Metanephros (tissue), 1 donor: ENCODE results near the gene GCLC. TPM values are rescaled to one million over a fixed set of nuclear protein-coding genes. Genes with fewer than 3 reads are reported as not detected.

Experiments used
- total RNA-seq: library from RNA; depleted of rRNA; stranded (reverse); fragments of >200 nt; gene quantifications from one replicate; pipeline ENCODE4 v1.2.3, GENCODE V29; 2014

GCLC gene
- 29.3 TPM for total RNA-seq

DNA sequence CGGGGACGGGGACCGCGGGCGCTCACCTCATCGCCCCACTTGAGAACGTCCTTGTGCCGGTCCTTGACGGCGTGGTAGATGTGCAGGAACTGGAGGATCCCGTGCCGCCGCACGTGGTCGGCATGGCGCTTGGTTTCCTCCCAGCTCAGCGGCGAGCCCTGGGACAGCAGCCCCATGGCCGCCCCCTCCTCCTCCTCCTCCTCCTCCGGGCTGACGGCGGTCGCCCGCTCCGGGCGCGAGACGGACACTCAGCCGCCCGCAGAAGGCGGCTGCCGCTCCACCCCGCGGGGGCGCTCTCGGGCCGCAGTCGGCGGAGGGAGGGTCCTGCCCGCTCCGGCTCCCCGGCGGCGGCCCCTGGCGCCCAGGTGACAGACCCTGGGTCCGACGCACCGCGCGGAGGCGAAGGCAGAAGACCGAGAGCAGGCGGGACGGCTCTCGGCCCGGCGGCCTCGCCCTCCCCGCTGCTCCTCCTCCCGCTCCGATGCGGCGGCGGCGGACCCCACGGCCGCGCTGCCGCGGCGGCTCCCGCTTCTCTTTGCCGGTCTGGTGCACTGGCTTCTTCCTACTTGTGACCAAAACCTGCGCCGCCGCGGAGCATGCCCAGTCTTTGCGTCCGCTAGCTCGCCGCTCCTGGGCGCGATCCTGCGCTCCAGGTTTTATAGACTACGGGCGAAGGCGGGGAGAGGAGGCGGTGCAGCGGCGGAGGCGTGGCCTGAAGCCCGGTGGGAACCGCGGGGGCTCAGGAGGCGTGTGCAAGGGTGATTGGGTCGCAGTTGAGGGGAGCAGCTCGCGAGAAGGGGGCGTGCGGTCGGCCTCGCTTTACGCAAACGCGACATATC lies at the start of gene GCLC:
TSS of gene GCLC (minus strand) at position 632 of the 839 bp plus-strand sequence. CDS start at position 176, 456 bp downstream.

Other genes with a start within 250 kb of the GCLC start
- gene ELOVL5, start 196.2 kb downstream of the GCLC start, total RNA-seq: 49.7 TPM
- 21.2 TPM for gene KLHL31, start 120.7 kb upstream of the GCLC start, total RNA-seq
- 21.0 TPM for gene LRRC1, start 249.9 kb upstream of the GCLC start, total RNA-seq